ENCODE results near the gene AGPAT3. TPM values are rescaled to one million over a fixed set of nuclear protein-coding genes. Genes with fewer than 3 reads are reported as not detected.

Gene AGPAT3
- total RNA-seq, 4 donors from 2014 or later, result 31.7 to 35.7 (median 33.0) TPM

- TF ChIP-seq POLR2A (IDR thresholded peaks at IDR 0.05) (peak in 1 of 4 donors; percentile 32), CTCF (IDR thresholded peaks at IDR 0.05) (no peak)
- DNase-seq, result no peak
Observed at GRCh38 chr21:43866659-43867331, 1.8 kb downstream of the AGPAT3 start.

GRCh38 chr21:43867332-43867703, 2.3 kb downstream of the AGPAT3 start:
- peak overlapping the region; percentile 76 to 99 (median 92) for H3K27ac ChIP-seq
- 68 to 72% methylated on average over 6 of the region's 6 CpGs for WGBS, 2 donors
- no peaks in the 10 kb centered on the region for H3K27me3 ChIP-seq
- intact Hi-C loops (cut with DNase I), result loop anchor here (10.0 kb wide), 1 partner anchor 67 kb away; no protein-coding TSS in a partner anchor
- peaks cover 20 to 55% (median 26%) of the 10 kb centered on the region in 3 donors for H3K4me1 ChIP-seq
- TF ChIP-seq POLR2A (IDR thresholded peaks at IDR 0.05), result no peak
- no peak for TF ChIP-seq CTCF (IDR thresholded peaks at IDR 0.05)
- DNase-seq, result no peak
- peak overlapping the region in 3 of 4 donors; percentile 68 to 98 (median 97) for H3K4me3 ChIP-seq
- H3K36me3 ChIP-seq, result peaks cover 0 to 7% (median 0%) of the 10 kb centered on the region in 3 donors
- no peaks in the 10 kb centered on the region for H3K9me3 ChIP-seq

More at GRCh38 chr21:43866659-43867331, 1.8 kb downstream of the AGPAT3 start:
- peak overlapping the region; percentile 76 to 99 (median 92) for H3K27ac ChIP-seq
- intact Hi-C loops (cut with DNase I), result loop anchor here (10.0 kb wide), 1 partner anchor 68 kb away; no protein-coding TSS in a partner anchor
- H3K4me3 ChIP-seq, result peak overlapping the region; percentile 68 to 98 (median 96)
- peaks cover 0 to 7% (median 0%) of the 10 kb centered on the region in 3 donors for H3K36me3 ChIP-seq
- no peaks in the 10 kb centered on the region for H3K9me3 ChIP-seq
- no peaks in the 10 kb centered on the region for H3K27me3 ChIP-seq
- 22 to 43% methylated on average over 17 to 19 of the region's 24 CpGs for WGBS, 2 donors
- peaks cover 20 to 55% (median 26%) of the 10 kb centered on the region in 3 donors for H3K4me1 ChIP-seq

- no peak for TF ChIP-seq POLR2A (IDR thresholded peaks at IDR 0.05)
- TF ChIP-seq CTCF (IDR thresholded peaks at IDR 0.05), result no peak
- H3K27me3 ChIP-seq, result no peaks in the 10 kb centered on the region
- H3K9me3 ChIP-seq, result no peaks in the 10 kb centered on the region
- H3K4me3 ChIP-seq, result peak overlapping the region in 1 of 4 donors; percentile 98
- H3K36me3 ChIP-seq, result peaks cover 0 to 10% (median 0%) of the 10 kb centered on the region in 3 donors
- DNase-seq, result no peak
- H3K27ac ChIP-seq, result peak overlapping the region; percentile 4 to 99 (median 64)
- peaks cover 20 to 58% (median 26%) of the 10 kb centered on the region in 3 donors for H3K4me1 ChIP-seq
- intact Hi-C loops (cut with DNase I), result loop anchor here (10.0 kb wide), 1 partner anchor 67 kb away; no protein-coding TSS in a partner anchor
- WGBS, 2 donors, result 67 to 71% methylated on average over 5 to 6 of the region's 6 CpGs
Observed at GRCh38 chr21:43867948-43868347, 2.9 kb downstream of the AGPAT3 start.

GRCh38 chr21:43868461-43868860, 3.4 kb downstream of the AGPAT3 start:
- 41 to 43% methylated on average over 6 of the region's 6 CpGs for WGBS, 2 donors
- intact Hi-C loops (cut with DNase I), result loop anchor here (10.0 kb wide), 1 partner anchor 66 kb away; no protein-coding TSS in a partner anchor
- Histone ChIP-seq H3K4me1 (peaks cover 20 to 61% (median 26%) of the 10 kb centered on the region in 3 donors), H3K4me3 (no peak overlapping the region), H3K27me3 (no peaks in the 10 kb centered on the region), H3K27ac (peak overlapping the region; percentile 4 to 99 (median 64)), H3K36me3 (peaks cover 0 to 15% (median 0%) of the 10 kb centered on the region in 3 donors), H3K9me3 (no peaks in the 10 kb centered on the region)
- no peak for DNase-seq
- TF ChIP-seq POLR2A (IDR thresholded peaks at IDR 0.05), result no peak
- TF ChIP-seq CTCF (IDR thresholded peaks at IDR 0.05), result no peak

All from esophagus squamous epithelium (tissue), 5 donors.